ENCODE data around the gene BTBD16.
A peak's percentile ranks its signal among the peaks of the same experiment; 100 is the strongest.

Gene BTBD16

GRCh38 chr10:122276611-122277208 is 5.6 kb downstream of the BTBD16 start:
- TF ChIP-seq CTCF (IDR thresholded peaks at IDR 0.05; ENCODE audit: poor library complexity, severe bottlenecking), result no peak
- H3K27ac ChIP-seq (ENCODE audit: poor library complexity, severe bottlenecking), result no peak overlapping the region
- H3K9me3 ChIP-seq (ENCODE audit: severe bottlenecking), result no peaks in the 10 kb centered on the region
- H3K27me3 ChIP-seq (ENCODE audit: insufficient read depth, poor library complexity, severe bottlenecking), result no peaks in the 10 kb centered on the region
- DNase-seq (ENCODE audit: low spot score) (peak; percentile 59), ATAC-seq (ENCODE audit: low read depth) (peak; percentile 94)
- H3K4me3 ChIP-seq (ENCODE audit: severe bottlenecking), result no peak overlapping the region
- H3K36me3 ChIP-seq (ENCODE audit: low read depth), result no peaks in the 10 kb centered on the region
- peaks cover 3% of the 10 kb centered on the region for H3K4me1 ChIP-seq (ENCODE audit: insufficient read depth, poor library complexity, severe bottlenecking)

- ATAC-seq (ENCODE audit: low read depth) (no peak), DNase-seq (ENCODE audit: low spot score) (peak; percentile 7)
- no peaks in the 10 kb centered on the region for H3K36me3 ChIP-seq (ENCODE audit: low read depth)
- peaks cover 3% of the 10 kb centered on the region for H3K4me1 ChIP-seq (ENCODE audit: insufficient read depth, poor library complexity, severe bottlenecking)
- H3K4me3 ChIP-seq (ENCODE audit: severe bottlenecking), result no peak overlapping the region
- H3K27ac ChIP-seq (ENCODE audit: poor library complexity, severe bottlenecking), result no peak overlapping the region
- no peaks in the 10 kb centered on the region for H3K27me3 ChIP-seq (ENCODE audit: insufficient read depth, poor library complexity, severe bottlenecking)
- TF ChIP-seq CTCF (IDR thresholded peaks at IDR 0.05; ENCODE audit: poor library complexity, severe bottlenecking), result no peak
- no peaks in the 10 kb centered on the region for H3K9me3 ChIP-seq (ENCODE audit: severe bottlenecking)
Measured at GRCh38 chr10:122277526-122278136, 6.5 kb downstream of the BTBD16 start.

GRCh38 chr10:122279725-122280141 is 8.6 kb downstream of the BTBD16 start:
- ATAC-seq (ENCODE audit: low read depth), result peak; percentile 26; the same call in 1 of the 3 replicates

GRCh38 chr10:122280156-122280555 is 9.1 kb downstream of the BTBD16 start:
- H3K36me3 ChIP-seq (ENCODE audit: low read depth), result no peaks in the 10 kb centered on the region
- H3K27ac ChIP-seq (ENCODE audit: poor library complexity, severe bottlenecking), result no peak overlapping the region
- peaks cover 3% of the 10 kb centered on the region for H3K4me1 ChIP-seq (ENCODE audit: insufficient read depth, poor library complexity, severe bottlenecking)
- DNase-seq (ENCODE audit: low spot score) (no peak), ATAC-seq (ENCODE audit: low read depth) (no peak)
- H3K4me3 ChIP-seq (ENCODE audit: severe bottlenecking), result no peak overlapping the region
- no peaks in the 10 kb centered on the region for H3K9me3 ChIP-seq (ENCODE audit: severe bottlenecking)
- no peaks in the 10 kb centered on the region for H3K27me3 ChIP-seq (ENCODE audit: insufficient read depth, poor library complexity, severe bottlenecking)
- TF ChIP-seq CTCF (IDR thresholded peaks at IDR 0.05; ENCODE audit: poor library complexity, severe bottlenecking), result no peak

More at GRCh38 chr10:122279725-122280141, 8.6 kb downstream of the BTBD16 start:
- Histone ChIP-seq H3K9me3 (ENCODE audit: severe bottlenecking) (no peaks in the 10 kb centered on the region), H3K4me3 (ENCODE audit: severe bottlenecking) (no peak overlapping the region), H3K36me3 (ENCODE audit: low read depth) (no peaks in the 10 kb centered on the region), H3K27me3 (ENCODE audit: insufficient read depth, poor library complexity, severe bottlenecking) (no peaks in the 10 kb centered on the region), H3K4me1 (ENCODE audit: insufficient read depth, poor library complexity, severe bottlenecking) (peaks cover 3% of the 10 kb centered on the region), H3K27ac (ENCODE audit: poor library complexity, severe bottlenecking) (no peak overlapping the region)
- peak; percentile 61 for TF ChIP-seq CTCF (IDR thresholded peaks at IDR 0.05; ENCODE audit: poor library complexity, severe bottlenecking)
- DNase-seq (ENCODE audit: low spot score), result peak; percentile 28
